Astrocyte (in vitro differentiated cells and primary cell): ENCODE measurements around the gene SPOCK1.

Source experiments
- EZH2 ChIP-seq: IDR thresholded peaks from 2 replicates; pipeline ENCODE4 v1.6.1; 2012; ENCODE audit warnings: mild to moderate bottlenecking, low read length, inconsistent platforms; ENCODE audit not compliant: insufficient read depth
- TF ChIP-seq, protein P1 (sequence below): IDR thresholded peaks from 2 replicates; pipeline ENCODE4 v1.5.1; 2011; ENCODE audit warnings: low read depth, mild to moderate bottlenecking, inconsistent platforms, low read length, moderate library complexity; ENCODE audit not compliant: insufficient read depth

DNA sequence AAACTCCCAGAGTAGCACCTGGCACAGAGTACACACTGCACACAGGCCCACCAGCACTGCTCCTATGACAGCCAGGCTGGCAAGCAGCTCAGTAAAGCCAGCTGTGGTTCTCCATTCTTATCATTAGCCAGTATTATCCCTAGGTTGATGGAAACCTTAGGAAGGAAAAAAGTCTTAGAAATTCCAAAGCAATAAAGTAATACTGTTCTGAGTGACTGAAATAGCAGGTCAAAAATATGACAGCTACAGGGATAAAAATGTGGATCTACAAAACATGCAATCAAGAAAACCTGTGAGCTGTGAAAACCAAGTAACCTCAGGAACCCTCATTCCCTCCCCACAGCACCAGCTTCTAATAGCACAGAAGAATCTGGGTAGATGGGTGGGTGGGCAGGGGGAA lies 403.5 kb downstream of the SPOCK1 start:
- TF ChIP-seq, protein P1, sequence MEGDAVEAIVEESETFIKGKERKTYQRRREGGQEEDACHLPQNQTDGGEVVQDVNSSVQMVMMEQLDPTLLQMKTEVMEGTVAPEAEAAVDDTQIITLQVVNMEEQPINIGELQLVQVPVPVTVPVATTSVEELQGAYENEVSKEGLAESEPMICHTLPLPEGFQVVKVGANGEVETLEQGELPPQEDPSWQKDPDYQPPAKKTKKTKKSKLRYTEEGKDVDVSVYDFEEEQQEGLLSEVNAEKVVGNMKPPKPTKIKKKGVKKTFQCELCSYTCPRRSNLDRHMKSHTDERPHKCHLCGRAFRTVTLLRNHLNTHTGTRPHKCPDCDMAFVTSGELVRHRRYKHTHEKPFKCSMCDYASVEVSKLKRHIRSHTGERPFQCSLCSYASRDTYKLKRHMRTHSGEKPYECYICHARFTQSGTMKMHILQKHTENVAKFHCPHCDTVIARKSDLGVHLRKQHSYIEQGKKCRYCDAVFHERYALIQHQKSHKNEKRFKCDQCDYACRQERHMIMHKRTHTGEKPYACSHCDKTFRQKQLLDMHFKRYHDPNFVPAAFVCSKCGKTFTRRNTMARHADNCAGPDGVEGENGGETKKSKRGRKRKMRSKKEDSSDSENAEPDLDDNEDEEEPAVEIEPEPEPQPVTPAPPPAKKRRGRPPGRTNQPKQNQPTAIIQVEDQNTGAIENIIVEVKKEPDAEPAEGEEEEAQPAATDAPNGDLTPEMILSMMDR = no peak
- no peak for TF ChIP-seq EZH2
